Ectodermal cell (in vitro differentiated cells): ENCODE data around the gene ABRACL.
"Not testable (repeated sequence)": the region's sequence is repeated elsewhere in the genome, so short reads cannot be mapped to it uniquely, and the experiment has no call there.

Experiments
- H3K27ac ChIP-seq: 2 replicates; pipeline ENCODE4 v1.7.0; 2013; ENCODE audit warnings: mild to moderate bottlenecking, low read depth, low read length; ENCODE audit not compliant: insufficient read depth, poor library complexity, severe bottlenecking
- H3K27me3 ChIP-seq: 2 replicates; pipeline ENCODE4 v1.7.0; 2013; ENCODE audit warnings: mild to moderate bottlenecking, low read length; ENCODE audit not compliant: insufficient read depth, control insufficient read depth, poor library complexity, severe bottlenecking
- H3K36me3 ChIP-seq: one replicate; pipeline ENCODE4 v1.7.0; 2013; ENCODE audit warnings: low read length; ENCODE audit not compliant: control insufficient read depth, insufficient read depth
- H3K4me1 ChIP-seq: one replicate; pipeline ENCODE4 v1.7.0; 2013; ENCODE audit warnings: low read length; ENCODE audit not compliant: control insufficient read depth, insufficient read depth
- H3K4me3 ChIP-seq: 2 replicates; pipeline ENCODE4 v1.7.0; 2013; ENCODE audit warnings: low read depth, low read length, control low read depth; ENCODE audit not compliant: insufficient read depth
- H3K9me3 ChIP-seq: 2 replicates; pipeline ENCODE4 v1.7.0; 2013; ENCODE audit warnings: mild to moderate bottlenecking, low read length, moderate library complexity; ENCODE audit not compliant: control insufficient read depth
- WGBS, 2 experiments: methylation state at CpG; one replicate each; pipeline ENCODE4 v1.1.7; 2013; ENCODE audit warnings: missing lambda C conversion rate in 2 of 2; 5-methylcytosine and 5-hydroxymethylcytosine counted together

Gene ABRACL

GRCh38 chr6:139011980-139012379 lies 16.6 kb upstream of the ABRACL start:
- Histone ChIP-seq H3K9me3 (no peaks in the 10 kb centered on the region), H3K27ac (no peak overlapping the region), H3K4me3 (no peak overlapping the region), H3K36me3 (no peaks in the 10 kb centered on the region), H3K4me1 (peaks cover 5% of the 10 kb centered on the region), H3K27me3 (no peaks in the 10 kb centered on the region)
- 98 to 100% methylated on average over 2 of the region's 3 CpGs for WGBS, 2 experiments

GRCh38 chr6:139013185-139013800 lies 15.3 kb upstream of the ABRACL start:
- no peaks in the 10 kb centered on the region for H3K9me3 ChIP-seq
- H3K4me1 ChIP-seq, result peaks cover 7% of the 10 kb centered on the region
- no peak overlapping the region for H3K4me3 ChIP-seq
- H3K36me3 ChIP-seq, result no peaks in the 10 kb centered on the region
- whole genome bisulfite sequencing, 2 experiments, result 93 to 94% methylated on average over 4 of the region's 4 CpGs
- no peak overlapping the region for H3K27ac ChIP-seq
- H3K27me3 ChIP-seq, result no peaks in the 10 kb centered on the region

DNA sequence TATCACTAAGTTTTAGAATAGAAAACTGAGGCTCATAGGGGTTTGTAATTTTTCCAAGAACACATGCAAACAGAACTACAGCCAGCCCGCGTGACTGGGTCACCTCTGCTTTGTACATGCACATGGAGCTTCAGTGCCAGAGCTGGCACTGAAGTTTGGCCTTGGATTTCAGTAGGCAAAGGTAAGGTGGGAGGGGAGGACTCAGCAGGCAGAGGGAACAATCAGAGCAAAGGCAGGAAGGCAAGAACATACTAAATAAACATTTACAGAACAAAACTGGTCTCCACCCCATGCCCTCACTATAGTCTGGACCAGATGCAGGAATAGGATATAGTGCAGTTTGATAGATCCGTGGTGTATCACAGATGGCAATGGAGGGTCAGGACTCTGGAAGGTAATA lies 13.6 kb upstream of the ABRACL start:
- Histone ChIP-seq H3K27ac (no peak overlapping the region), H3K4me1 (peaks cover 7% of the 10 kb centered on the region), H3K27me3 (no peaks in the 10 kb centered on the region), H3K36me3 (no peaks in the 10 kb centered on the region), H3K9me3 (no peaks in the 10 kb centered on the region), H3K4me3 (no peak overlapping the region)
- WGBS, 2 experiments, result 90 to 95% methylated on average over 3 of the region's 3 CpGs

DNA sequence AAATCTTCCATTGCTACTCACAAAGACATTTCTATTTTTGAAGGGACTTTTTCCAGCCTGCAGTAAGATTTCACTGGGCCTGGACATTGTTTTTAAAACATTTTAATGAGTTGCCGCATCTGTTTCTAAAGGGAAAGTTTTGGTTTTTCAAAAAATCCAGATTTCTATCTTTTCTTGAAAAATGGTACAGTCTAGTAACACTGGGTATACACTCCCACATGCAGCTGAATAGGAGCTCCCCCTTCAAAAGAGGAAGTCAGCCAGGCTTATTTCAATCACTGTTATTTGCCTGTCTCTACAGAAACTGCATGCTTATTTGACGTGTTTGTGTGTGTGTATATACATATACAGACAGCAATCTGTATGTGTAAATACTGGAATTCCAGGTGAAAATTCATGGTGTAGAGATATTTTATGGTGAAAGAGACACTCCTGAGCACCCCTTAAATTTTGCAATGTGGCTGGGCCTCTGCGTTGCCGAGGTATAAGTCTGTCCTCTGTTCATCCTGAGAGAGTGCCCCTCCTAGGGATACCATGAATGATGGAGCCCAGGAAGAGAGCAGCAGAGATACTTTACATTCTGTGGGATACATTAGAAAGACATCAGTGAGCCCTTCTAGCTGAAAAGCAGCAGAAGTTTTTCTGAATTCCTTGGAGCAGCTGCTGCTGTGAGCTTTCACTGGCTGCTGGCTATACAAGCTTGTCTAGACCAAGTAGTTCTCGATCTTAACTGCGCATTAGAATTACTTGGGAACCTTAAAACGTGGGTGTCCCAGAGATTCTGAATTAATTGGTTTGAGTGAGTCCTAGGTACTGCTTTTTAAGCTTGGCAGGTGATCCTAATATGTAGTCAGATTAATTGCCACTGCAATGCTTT lies 12.0 kb upstream of the ABRACL start:
- Histone ChIP-seq H3K27me3 (no peaks in the 10 kb centered on the region), H3K4me3 (no peak overlapping the region), H3K36me3 (no peaks in the 10 kb centered on the region), H3K9me3 (no peaks in the 10 kb centered on the region), H3K4me1 (peaks cover 7% of the 10 kb centered on the region), H3K27ac (no peak overlapping the region)
- WGBS, 2 experiments, result 75 to 78% methylated on average over 7 of the region's 7 CpGs

- no peak overlapping the region for H3K4me3 ChIP-seq
- H3K27ac ChIP-seq, result no peak overlapping the region
- H3K27me3 ChIP-seq, result no peaks in the 10 kb centered on the region
- WGBS, 2 experiments, result 86 to 91% methylated on average over 3 of the region's 3 CpGs
- H3K4me1 ChIP-seq, result peaks cover 7% of the 10 kb centered on the region
- H3K9me3 ChIP-seq, result no peaks in the 10 kb centered on the region
- no peaks in the 10 kb centered on the region for H3K36me3 ChIP-seq
Measured at GRCh38 chr6:139017227-139017626, 11.3 kb upstream of the ABRACL start.

- Histone ChIP-seq H3K4me3 (no peak overlapping the region), H3K27me3 (no peaks in the 10 kb centered on the region), H3K36me3 (no peaks in the 10 kb centered on the region), H3K27ac (no peak overlapping the region), H3K4me1 (peaks cover 7% of the 10 kb centered on the region), H3K9me3 (no peaks in the 10 kb centered on the region)
- WGBS, 2 experiments, result 97 to 98% methylated on average over 2 of the region's 2 CpGs
Measured at GRCh38 chr6:139019722-139020121, 8.8 kb upstream of the ABRACL start.

- H3K27ac ChIP-seq, result no peak overlapping the region
- WGBS, 2 experiments, result 94 to 96% methylated on average over 3 of the region's 3 CpGs
- H3K4me3 ChIP-seq, result no peak overlapping the region
- peaks cover 7% of the 10 kb centered on the region for H3K4me1 ChIP-seq
- no peaks in the 10 kb centered on the region for H3K27me3 ChIP-seq
- no peaks in the 10 kb centered on the region for H3K9me3 ChIP-seq
- H3K36me3 ChIP-seq, result no peaks in the 10 kb centered on the region
Measured at GRCh38 chr6:139020689-139021088, 7.9 kb upstream of the ABRACL start.

GRCh38 chr6:139025416-139025815 lies 3.1 kb upstream of the ABRACL start:
- 90 to 98% methylated on average over 3 of the region's 3 CpGs for WGBS, 2 experiments
- H3K9me3 ChIP-seq, H3K4me3 ChIP-seq, H3K4me1 ChIP-seq, H3K36me3 ChIP-seq, H3K27ac ChIP-seq, H3K27me3 ChIP-seq: not testable (repeated sequence)

DNA sequence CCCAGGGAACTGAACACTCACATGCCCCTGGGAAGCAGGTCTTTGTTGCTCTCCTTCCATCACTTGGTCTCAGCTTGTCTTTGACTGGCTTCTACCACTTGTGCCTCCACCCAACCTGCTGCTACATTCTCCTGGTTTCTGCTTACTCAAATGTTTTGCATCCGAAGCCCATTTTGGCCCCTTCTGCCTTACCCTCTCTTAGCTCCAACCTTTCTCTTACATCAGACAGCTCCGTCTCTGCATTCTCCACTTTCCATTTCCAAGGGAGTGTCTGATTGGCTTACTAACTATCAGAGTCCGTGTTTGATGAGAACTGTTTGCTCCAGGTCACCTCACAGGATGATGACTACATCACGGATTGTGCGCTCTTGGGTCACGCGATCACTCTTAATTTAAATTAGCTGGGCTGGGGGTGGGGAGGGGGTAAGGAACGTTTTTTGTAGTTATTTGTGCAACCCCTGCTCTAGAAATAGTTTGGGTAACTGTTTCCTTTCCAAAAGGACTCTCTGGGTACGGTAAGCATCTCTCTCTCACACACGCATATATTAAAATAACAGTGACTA lies 844 bp upstream of the ABRACL start:
- Histone ChIP-seq H3K4me3 (peak overlapping the region; percentile 96), H3K4me1 (peaks cover 9% of the 10 kb centered on the region), H3K9me3 (no peaks in the 10 kb centered on the region), H3K36me3 (no peaks in the 10 kb centered on the region), H3K27ac (no peak overlapping the region), H3K27me3 (no peaks in the 10 kb centered on the region)
- 12 to 18% methylated on average over 8 of the region's 10 CpGs for WGBS, 2 experiments

- 3 to 6% methylated on average over 14 of the region's 14 CpGs for WGBS, 2 experiments
- no peak overlapping the region for H3K27ac ChIP-seq
- H3K36me3 ChIP-seq, result no peaks in the 10 kb centered on the region
- H3K4me3 ChIP-seq, result peak overlapping the region; percentile 96
- no peaks in the 10 kb centered on the region for H3K27me3 ChIP-seq
- H3K9me3 ChIP-seq, result no peaks in the 10 kb centered on the region
- peaks cover 9% of the 10 kb centered on the region for H3K4me1 ChIP-seq
Measured at GRCh38 chr6:139028215-139028657, 309 bp upstream of the ABRACL start.
